H1 (cell line): ENCODE measurements around the gene PGD. TPM values are rescaled to one million over a fixed set of nuclear protein-coding genes. Genes with fewer than 3 reads are reported as not detected.

Source experiments
- SP2 ChIP-seq: IDR thresholded peaks from 2 replicates; pipeline ENCODE4 v1.6.1; 2012; ENCODE audit warnings: mild to moderate bottlenecking, low read length, inconsistent platforms
- ZNF274 ChIP-seq: IDR thresholded peaks from 2 replicates; pipeline ENCODE4 v1.7.0; 2012; ENCODE audit warnings: low read length, borderline replicate concordance; ENCODE audit errors: extremely low read depth
- polyA plus RNA-seq, 7 experiments: library from polyadenylated mRNA; depleted of rRNA in 3 of 7; stranded (reverse) in 5 of 7; unstranded in 2 of 7; fragments of >200 nt in 5 of 7; fragments of 200-250 nt in 2 of 7; gene quantifications; 1 replicate in 5 of 7; 2 replicates in 1 of 7; 4 replicates in 1 of 7; pipeline versions ENCODE4 v1.2.1 to v1.2.3, GENCODE V29; 2011 to 2013; ENCODE audit warnings: missing spikeins in 2 of 7, mixed read lengths in 2 of 7
- total RNA-seq: library from RNA; stranded (reverse); fragmentation: NEBNext Ultra II Directional; extraction: Animal tissue kit (Norgen Biotek cat#: 25700); gene quantifications from 2 replicates; pipeline ENCODE4 v1.2.1, GENCODE V29; 2021

The PGD gene
- total and polyA plus RNA-seq, 2 of the 8 experiments (the other 6 are each of a cell fraction or from before 2014, with no cell fraction given): 191 to 331 TPM

GRCh38 chr1:10437052-10437451 lies 38.2 kb downstream of the PGD start (continued):
- TF ChIP-seq SP2: no peak
- TF ChIP-seq ZNF274: no peak
